OCI-LY3 (cell line): ENCODE data around the gene RAB11FIP5.
A peak's percentile ranks its signal among the peaks of the same experiment; 100 is the strongest.

Experiments
- H2AFZ ChIP-seq: fragments of 200-600, 300-600 bp; shearing (Covaris generic); 2 replicates; pipeline ENCODE4 v1.6.0; 2014; ENCODE audit warnings: antibody characterized with exemption, low read depth, low read length
- H3K27ac ChIP-seq: fragments of 200-600, 300-600 bp; sonication (generic); 2 replicates; pipeline ENCODE4 v1.5.1; 2014; ENCODE audit warnings: mild to moderate bottlenecking, low read length, moderate library complexity, mixed read lengths
- H3K27me3 ChIP-seq: fragments of 200-600, 300-600 bp; sonication (generic); 2 replicates; pipeline ENCODE4 v1.6.1; 2014; ENCODE audit warnings: low read depth, low read length, mixed read lengths
- H3K36me3 ChIP-seq: fragments of 200-600, 300-600 bp; sonication (generic); replicated peaks from 2 replicates; pipeline ENCODE3; 2014; ENCODE audit warnings: low read depth, low read length, mixed read lengths
- H3K4me1 ChIP-seq: fragments of 300-600, 200-600 bp; sonication (generic); 2 replicates; pipeline ENCODE4 v1.6.1; 2014; ENCODE audit warnings: low read length, mixed read lengths
- H3K4me2 ChIP-seq: fragments of 200-600, 300-600 bp; sonication (generic); 2 replicates; pipeline ENCODE4 v1.6.1; 2014; ENCODE audit warnings: low read length, mixed read lengths
- H3K4me3 ChIP-seq: fragments of 300-600, 200-600 bp; sonication (generic); 2 replicates; pipeline ENCODE4 v1.5.1; 2014; ENCODE audit warnings: antibody characterized with exemption, mild to moderate bottlenecking, low read length, moderate library complexity
- H3K79me2 ChIP-seq: fragments of 300-600, 200-600 bp; shearing (Covaris generic); 2 replicates; pipeline ENCODE4 v1.6.1; 2014; ENCODE audit warnings: mild to moderate bottlenecking, low read length, mixed read lengths
- H3K9ac ChIP-seq: fragments of 300-600, 200-600 bp; shearing (Covaris generic); 2 replicates; pipeline ENCODE4 v1.6.0; 2014; ENCODE audit warnings: mild to moderate bottlenecking, low read length, moderate library complexity
- H3K9me3 ChIP-seq: fragments of 200-600, 300-600 bp; shearing (Covaris generic); 2 replicates; pipeline ENCODE4 v1.6.1; 2014; ENCODE audit warnings: low read length, mixed read lengths; ENCODE audit not compliant: insufficient read depth
- H4K20me1 ChIP-seq: fragments of 200-600, 300-600 bp; sonication (generic); 2 replicates; pipeline ENCODE4 v1.6.1; 2016; ENCODE audit warnings: low read length, mixed read lengths; ENCODE audit not compliant: insufficient read depth
- EZH2phosphoT487 ChIP-seq: fragments of 200-600 bp; shearing (Covaris generic); IDR thresholded peaks from 2 replicates; pipeline ENCODE4 v1.6.1; 2018; ENCODE audit warnings: antibody characterized with exemption, mixed run types, low read depth
- TF ChIP-seq, protein P1 (sequence below): fragments of 200-600, 300-600 bp; sonication (generic); IDR thresholded peaks from 2 replicates; pipeline ENCODE4 v1.5.1; 2014; ENCODE audit warnings: antibody characterized with exemption, low read length, low read depth

Gene RAB11FIP5

DNA sequence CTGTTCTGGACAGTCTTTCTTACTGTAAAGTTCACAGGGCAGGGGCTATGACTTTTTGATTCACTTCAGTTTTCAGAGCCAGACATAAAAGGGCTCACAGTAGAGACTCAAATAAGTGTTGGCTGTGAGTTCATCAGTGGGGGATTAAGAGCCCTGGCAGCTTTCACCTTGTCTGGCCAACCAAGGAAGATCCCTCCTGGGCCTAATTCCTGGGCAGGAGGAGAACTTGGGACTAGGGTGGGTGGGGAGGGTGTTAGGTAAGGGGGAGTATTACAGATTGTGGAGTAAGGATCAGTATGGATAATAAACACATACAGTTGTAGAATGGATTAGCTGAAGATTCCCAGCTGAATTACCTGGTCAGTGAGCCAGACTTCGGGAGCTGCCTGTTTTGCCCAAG, 40.3 kb downstream of the RAB11FIP5 start:
- Histone ChIP-seq H3K9ac (peak overlapping the region; percentile 95), H3K4me3 (peak overlapping the region; percentile 85)

DNA sequence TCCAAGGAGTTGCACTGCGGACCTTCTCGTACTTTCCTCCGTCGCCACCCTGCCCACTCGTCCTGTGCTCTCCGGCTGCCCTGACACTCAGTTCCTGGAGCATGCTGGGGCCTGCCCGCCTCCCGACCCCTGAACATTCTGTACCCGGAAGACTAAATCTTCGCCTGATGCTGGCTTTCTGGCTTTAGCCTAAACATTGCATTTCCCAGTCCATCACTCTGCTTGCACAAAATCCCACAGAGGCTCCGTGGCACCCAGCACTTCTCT, 40.7 kb downstream of the RAB11FIP5 start:
- TF ChIP-seq, protein P1, sequence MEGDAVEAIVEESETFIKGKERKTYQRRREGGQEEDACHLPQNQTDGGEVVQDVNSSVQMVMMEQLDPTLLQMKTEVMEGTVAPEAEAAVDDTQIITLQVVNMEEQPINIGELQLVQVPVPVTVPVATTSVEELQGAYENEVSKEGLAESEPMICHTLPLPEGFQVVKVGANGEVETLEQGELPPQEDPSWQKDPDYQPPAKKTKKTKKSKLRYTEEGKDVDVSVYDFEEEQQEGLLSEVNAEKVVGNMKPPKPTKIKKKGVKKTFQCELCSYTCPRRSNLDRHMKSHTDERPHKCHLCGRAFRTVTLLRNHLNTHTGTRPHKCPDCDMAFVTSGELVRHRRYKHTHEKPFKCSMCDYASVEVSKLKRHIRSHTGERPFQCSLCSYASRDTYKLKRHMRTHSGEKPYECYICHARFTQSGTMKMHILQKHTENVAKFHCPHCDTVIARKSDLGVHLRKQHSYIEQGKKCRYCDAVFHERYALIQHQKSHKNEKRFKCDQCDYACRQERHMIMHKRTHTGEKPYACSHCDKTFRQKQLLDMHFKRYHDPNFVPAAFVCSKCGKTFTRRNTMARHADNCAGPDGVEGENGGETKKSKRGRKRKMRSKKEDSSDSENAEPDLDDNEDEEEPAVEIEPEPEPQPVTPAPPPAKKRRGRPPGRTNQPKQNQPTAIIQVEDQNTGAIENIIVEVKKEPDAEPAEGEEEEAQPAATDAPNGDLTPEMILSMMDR, result no peak
- TF ChIP-seq EZH2phosphoT487, result no peak
- peak overlapping the region; percentile 85 for H3K4me3 ChIP-seq
- no peaks in the 10 kb centered on the region for H4K20me1 ChIP-seq
- H3K79me2 ChIP-seq, result peaks cover 16% of the 10 kb centered on the region
- peak overlapping the region; percentile 90 for H3K4me2 ChIP-seq
- H3K27me3 ChIP-seq, result no peaks in the 10 kb centered on the region; the same call in 1 of the 2 replicates
- no peaks in the 10 kb centered on the region for H3K9me3 ChIP-seq
- peak overlapping the region; percentile 95 for H3K9ac ChIP-seq
- H3K4me1 ChIP-seq, result peaks cover 9% of the 10 kb centered on the region
- peaks cover under 1% of the 10 kb centered on the region for H3K36me3 ChIP-seq
- H2AFZ ChIP-seq, result peak overlapping the region; percentile 75
- peak overlapping the region; percentile 82; the same call in 1 of the 2 replicates for H3K27ac ChIP-seq

More for the DNA sequence above, 40.3 kb downstream of the RAB11FIP5 start:
- TF ChIP-seq, protein P1, result no peak
- TF ChIP-seq EZH2phosphoT487, result no peak
- peaks cover 16% of the 10 kb centered on the region for H3K79me2 ChIP-seq
- no peaks in the 10 kb centered on the region; the same call in 1 of the 2 replicates for H3K27me3 ChIP-seq
- peak overlapping the region; percentile 75 for H2AFZ ChIP-seq
- H3K36me3 ChIP-seq, result no peaks in the 10 kb centered on the region
- H4K20me1 ChIP-seq, result no peaks in the 10 kb centered on the region
- H3K9me3 ChIP-seq, result no peaks in the 10 kb centered on the region
- no peak overlapping the region for H3K27ac ChIP-seq
- peaks cover 9% of the 10 kb centered on the region for H3K4me1 ChIP-seq
- peak overlapping the region; percentile 90 for H3K4me2 ChIP-seq

DNA sequence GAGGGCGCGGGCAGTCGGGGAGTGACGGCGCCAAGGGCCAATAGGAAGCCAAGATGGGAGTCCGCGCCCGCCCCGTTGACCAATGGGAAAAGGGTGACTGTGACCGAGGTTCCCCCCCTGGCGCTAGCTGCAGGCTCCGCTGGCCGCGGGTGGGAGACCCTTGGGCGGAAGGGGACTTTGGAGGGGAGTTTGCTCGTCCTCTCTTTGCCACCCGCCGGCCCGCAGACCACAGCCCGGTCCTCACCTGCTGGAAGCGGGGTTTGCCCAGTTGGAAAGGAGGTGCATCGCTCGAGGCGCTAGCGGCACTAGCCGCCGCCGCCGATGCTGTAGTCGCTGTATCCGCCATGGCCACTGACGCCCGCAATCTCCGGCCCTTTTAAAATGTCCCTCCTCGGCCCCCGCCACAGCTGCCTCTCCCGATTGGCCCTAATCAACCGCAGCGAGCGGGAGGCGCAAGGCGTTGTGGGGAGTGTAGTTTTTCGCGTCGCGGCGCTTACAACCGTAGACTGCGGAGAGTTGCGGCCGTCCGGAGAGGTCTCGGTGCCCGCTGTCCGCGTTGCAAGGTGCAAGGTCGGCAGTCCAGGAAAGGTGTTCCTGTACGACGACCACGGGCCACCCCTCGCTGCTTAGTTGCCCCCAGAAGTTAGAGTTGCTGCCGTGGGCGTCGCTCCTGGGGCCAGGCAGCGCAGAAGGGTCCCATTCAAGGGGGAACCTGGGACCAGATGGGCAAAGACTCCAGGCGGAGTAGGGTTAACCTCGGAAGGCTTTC, 41.2 kb downstream of the RAB11FIP5 start, which contains the start of gene SFXN5:
Gene SFXN5 (minus strand): TSS at position 353 of the 769 bp plus-strand sequence. CDS start 7 bp downstream, at position 346.
- H3K9me3 ChIP-seq, result no peaks in the 10 kb centered on the region
- peaks cover 3% of the 10 kb centered on the region for H3K36me3 ChIP-seq
- no peaks in the 10 kb centered on the region for H4K20me1 ChIP-seq
- H3K27ac ChIP-seq, result peak within 1 kb of the TSS; percentile 82
- H3K27me3 ChIP-seq, result no peaks in the 10 kb centered on the region; the same call in 1 of the 2 replicates
- H3K79me2 ChIP-seq, result peaks cover 16% of the 10 kb centered on the region
- H3K9ac ChIP-seq, result peak within 1 kb of the TSS; percentile 95
- H2AFZ ChIP-seq, result peak within 1 kb of the TSS; percentile 75
- H3K4me1 ChIP-seq, result peaks cover 9% of the 10 kb centered on the region
- peak within 1 kb of the TSS; percentile 85 for H3K4me3 ChIP-seq
- TF ChIP-seq, protein P1, result no peak
- no peak for TF ChIP-seq EZH2phosphoT487
- H3K4me2 ChIP-seq, result peak within 1 kb of the TSS; percentile 90

DNA sequence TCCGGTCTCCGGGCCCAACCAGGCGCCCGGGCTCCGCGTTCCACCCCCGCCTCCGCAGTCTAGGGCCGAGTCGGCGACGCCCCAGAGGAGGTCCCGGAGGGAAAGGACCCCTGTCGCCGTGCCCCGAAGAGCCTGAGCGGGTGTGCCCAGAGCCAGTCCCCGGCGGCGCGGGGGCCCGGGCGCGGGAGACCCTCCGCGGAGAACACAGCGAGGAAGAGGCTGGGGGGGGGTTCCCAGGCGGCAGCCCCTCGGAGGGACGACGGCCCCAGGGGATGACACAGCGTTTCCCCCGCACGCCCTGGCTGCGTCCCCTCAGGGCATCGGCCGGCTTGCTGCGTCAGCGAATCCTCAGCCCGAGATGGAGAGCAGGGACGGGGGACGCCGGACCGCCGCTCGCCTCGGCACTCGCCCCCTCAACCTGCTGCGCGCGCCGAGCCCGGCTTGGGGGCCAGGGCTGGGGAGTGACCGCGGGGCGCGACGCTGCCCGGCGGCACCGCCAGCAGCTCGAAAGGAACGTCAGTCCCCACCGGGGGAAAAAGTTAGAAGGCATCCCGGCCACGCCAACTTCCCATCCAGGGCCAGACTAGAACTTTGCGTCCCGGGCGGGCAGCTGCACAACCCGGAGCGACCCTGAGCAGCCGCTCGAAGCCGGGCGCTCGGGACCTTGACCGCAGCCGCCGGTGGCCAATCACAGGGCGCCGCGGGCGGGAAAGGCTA, 41.9 kb downstream of the RAB11FIP5 start:
- peak overlapping the region; percentile 95 for H3K9ac ChIP-seq
- H4K20me1 ChIP-seq, result no peaks in the 10 kb centered on the region
- H3K4me3 ChIP-seq, result peak overlapping the region; percentile 85
- H3K79me2 ChIP-seq, result peaks cover 16% of the 10 kb centered on the region
- H2AFZ ChIP-seq, result peak overlapping the region; percentile 73
- H3K4me2 ChIP-seq, result peak overlapping the region; percentile 88
- H3K27me3 ChIP-seq, result no peaks in the 10 kb centered on the region
- H3K9me3 ChIP-seq, result no peaks in the 10 kb centered on the region
- H3K36me3 ChIP-seq, result peaks cover 3% of the 10 kb centered on the region
- TF ChIP-seq EZH2phosphoT487, result no peak
- TF ChIP-seq, protein P1, result no peak
- peak overlapping the region; percentile 16; the same call in 1 of the 2 replicates for H3K27ac ChIP-seq
- peaks cover 9% of the 10 kb centered on the region for H3K4me1 ChIP-seq
